RWPE2 (cell line): ENCODE data around the gene LPAR1.
A peak's percentile ranks its signal among the peaks of the same experiment; 100 is the strongest.

Experiments used
- ATAC-seq: fragments of 200-7000 bp; cut with Tn5 transposase; 3 replicates; pipeline ENCODE4 v1.9.1; 2021; ENCODE audit warnings: low read depth
- DNase-seq: peaks from one replicate; pipeline ENCODE4 v3.0.0-alpha.2; 2020; ENCODE audit warnings: low spot score
- H3K27ac ChIP-seq: fragments of 450-650 bp; 2 replicates; pipeline ENCODE4 v1.5.1; 2017; ENCODE audit warnings: mild to moderate bottlenecking; ENCODE audit not compliant: poor library complexity, severe bottlenecking
- H3K27me3 ChIP-seq: fragments of 250-450 bp; sonication (Bioruptor Pico); 2 replicates; pipeline ENCODE4 v1.5.1; 2021; ENCODE audit warnings: mild to moderate bottlenecking, moderate library complexity; ENCODE audit not compliant: insufficient read depth, poor library complexity, severe bottlenecking
- H3K36me3 ChIP-seq: fragments of 250-450 bp; sonication (Bioruptor Pico); 2 replicates; pipeline ENCODE4 v1.5.1; 2020; ENCODE audit warnings: low read depth, mild to moderate bottlenecking, moderate library complexity
- H3K4me1 ChIP-seq: fragments of 250-450 bp; sonication (Bioruptor Pico); 2 replicates; pipeline ENCODE4 v1.5.1; 2021; ENCODE audit warnings: mild to moderate bottlenecking, moderate library complexity; ENCODE audit not compliant: insufficient read depth, poor library complexity, severe bottlenecking
- H3K4me3 ChIP-seq: fragments of 250-450 bp; sonication (Bioruptor Pico); 2 replicates; pipeline ENCODE4 v1.5.1; 2021; ENCODE audit warnings: mild to moderate bottlenecking, moderate library complexity; ENCODE audit not compliant: severe bottlenecking
- H3K9me3 ChIP-seq: fragments of 250-450 bp; sonication (Bioruptor Pico); 2 replicates; pipeline ENCODE4 v1.5.1; 2021; ENCODE audit warnings: mild to moderate bottlenecking, moderate library complexity; ENCODE audit not compliant: severe bottlenecking
- CTCF ChIP-seq: fragments of 450-650 bp; IDR thresholded peaks from one replicate; pipeline ENCODE4 v1.5.1; 2017; ENCODE audit warnings: mild to moderate bottlenecking, moderate library complexity; ENCODE audit not compliant: poor library complexity, severe bottlenecking

The LPAR1 gene

GRCh38 chr9:110967196-110967595, 71.1 kb downstream of the LPAR1 start:
- TF ChIP-seq CTCF = no peak
- H3K4me1 ChIP-seq = peaks cover 13% of the 10 kb centered on the region
- no peaks in the 10 kb centered on the region for H3K9me3 ChIP-seq
- peaks cover 79% of the 10 kb centered on the region for H3K36me3 ChIP-seq
- H3K27ac ChIP-seq = no peak overlapping the region
- no peak for ATAC-seq
- no peak for DNase-seq
- H3K27me3 ChIP-seq = no peaks in the 10 kb centered on the region
- no peak overlapping the region for H3K4me3 ChIP-seq

- no peak overlapping the region for H3K4me3 ChIP-seq
- H3K27ac ChIP-seq = no peak overlapping the region
- no peaks in the 10 kb centered on the region for H3K27me3 ChIP-seq
- peaks cover 57% of the 10 kb centered on the region for H3K36me3 ChIP-seq
- no peaks in the 10 kb centered on the region for H3K4me1 ChIP-seq
- H3K9me3 ChIP-seq = peaks cover 12% of the 10 kb centered on the region
- ATAC-seq (no peak), DNase-seq (no peak)
- no peak for TF ChIP-seq CTCF
Observed at GRCh38 chr9:110960288-110960687, 78.0 kb downstream of the LPAR1 start.

- no peak for DNase-seq
- Histone ChIP-seq H3K27ac (no peak overlapping the region), H3K9me3 (peaks cover 16% of the 10 kb centered on the region), H3K27me3 (no peaks in the 10 kb centered on the region), H3K36me3 (peaks cover 55% of the 10 kb centered on the region), H3K4me3 (no peak overlapping the region), H3K4me1 (no peaks in the 10 kb centered on the region)
- TF ChIP-seq CTCF = no peak
- ATAC-seq = no peak
Observed at GRCh38 chr9:110958847-110959246, 79.4 kb downstream of the LPAR1 start.

- H3K4me1 ChIP-seq = peaks cover 22% of the 10 kb centered on the region
- peaks cover 16% of the 10 kb centered on the region for H3K9me3 ChIP-seq
- H3K36me3 ChIP-seq = peaks cover 33% of the 10 kb centered on the region
- ATAC-seq = no peak
- no peak for TF ChIP-seq CTCF
- no peak overlapping the region for H3K4me3 ChIP-seq
- no peak overlapping the region for H3K27ac ChIP-seq
- DNase-seq = no peak
- H3K27me3 ChIP-seq = no peaks in the 10 kb centered on the region
Observed at GRCh38 chr9:110954822-110955291, 83.4 kb downstream of the LPAR1 start.

- no peak overlapping the region for H3K4me3 ChIP-seq
- H3K4me1 ChIP-seq = peaks cover 28% of the 10 kb centered on the region
- ATAC-seq (peak; percentile 38; the same call in 2 of the 3 replicates), DNase-seq (no peak)
- peaks cover 13% of the 10 kb centered on the region for H3K36me3 ChIP-seq
- H3K27me3 ChIP-seq = no peaks in the 10 kb centered on the region
- peaks cover 7% of the 10 kb centered on the region for H3K9me3 ChIP-seq
- TF ChIP-seq CTCF = no peak
- peak overlapping the region; percentile 42 for H3K27ac ChIP-seq
Observed at GRCh38 chr9:110952540-110952859, 85.8 kb downstream of the LPAR1 start.
